ENCODE data around the gene VAV3. TPM values are rescaled to one million over a fixed set of nuclear protein-coding genes. Genes with fewer than 3 reads are reported as not detected.

VAV3 gene
- total and polyA plus RNA-seq, 2 of the 8 experiments (the other 6 are each of a cell fraction or from before 2014, with no cell fraction given), result 2.9 to 7.9 TPM

GRCh38 chr1:107897438-107898345 lies 67.3 kb downstream of the VAV3 start (continued):
- TF ChIP-seq, protein P1, sequence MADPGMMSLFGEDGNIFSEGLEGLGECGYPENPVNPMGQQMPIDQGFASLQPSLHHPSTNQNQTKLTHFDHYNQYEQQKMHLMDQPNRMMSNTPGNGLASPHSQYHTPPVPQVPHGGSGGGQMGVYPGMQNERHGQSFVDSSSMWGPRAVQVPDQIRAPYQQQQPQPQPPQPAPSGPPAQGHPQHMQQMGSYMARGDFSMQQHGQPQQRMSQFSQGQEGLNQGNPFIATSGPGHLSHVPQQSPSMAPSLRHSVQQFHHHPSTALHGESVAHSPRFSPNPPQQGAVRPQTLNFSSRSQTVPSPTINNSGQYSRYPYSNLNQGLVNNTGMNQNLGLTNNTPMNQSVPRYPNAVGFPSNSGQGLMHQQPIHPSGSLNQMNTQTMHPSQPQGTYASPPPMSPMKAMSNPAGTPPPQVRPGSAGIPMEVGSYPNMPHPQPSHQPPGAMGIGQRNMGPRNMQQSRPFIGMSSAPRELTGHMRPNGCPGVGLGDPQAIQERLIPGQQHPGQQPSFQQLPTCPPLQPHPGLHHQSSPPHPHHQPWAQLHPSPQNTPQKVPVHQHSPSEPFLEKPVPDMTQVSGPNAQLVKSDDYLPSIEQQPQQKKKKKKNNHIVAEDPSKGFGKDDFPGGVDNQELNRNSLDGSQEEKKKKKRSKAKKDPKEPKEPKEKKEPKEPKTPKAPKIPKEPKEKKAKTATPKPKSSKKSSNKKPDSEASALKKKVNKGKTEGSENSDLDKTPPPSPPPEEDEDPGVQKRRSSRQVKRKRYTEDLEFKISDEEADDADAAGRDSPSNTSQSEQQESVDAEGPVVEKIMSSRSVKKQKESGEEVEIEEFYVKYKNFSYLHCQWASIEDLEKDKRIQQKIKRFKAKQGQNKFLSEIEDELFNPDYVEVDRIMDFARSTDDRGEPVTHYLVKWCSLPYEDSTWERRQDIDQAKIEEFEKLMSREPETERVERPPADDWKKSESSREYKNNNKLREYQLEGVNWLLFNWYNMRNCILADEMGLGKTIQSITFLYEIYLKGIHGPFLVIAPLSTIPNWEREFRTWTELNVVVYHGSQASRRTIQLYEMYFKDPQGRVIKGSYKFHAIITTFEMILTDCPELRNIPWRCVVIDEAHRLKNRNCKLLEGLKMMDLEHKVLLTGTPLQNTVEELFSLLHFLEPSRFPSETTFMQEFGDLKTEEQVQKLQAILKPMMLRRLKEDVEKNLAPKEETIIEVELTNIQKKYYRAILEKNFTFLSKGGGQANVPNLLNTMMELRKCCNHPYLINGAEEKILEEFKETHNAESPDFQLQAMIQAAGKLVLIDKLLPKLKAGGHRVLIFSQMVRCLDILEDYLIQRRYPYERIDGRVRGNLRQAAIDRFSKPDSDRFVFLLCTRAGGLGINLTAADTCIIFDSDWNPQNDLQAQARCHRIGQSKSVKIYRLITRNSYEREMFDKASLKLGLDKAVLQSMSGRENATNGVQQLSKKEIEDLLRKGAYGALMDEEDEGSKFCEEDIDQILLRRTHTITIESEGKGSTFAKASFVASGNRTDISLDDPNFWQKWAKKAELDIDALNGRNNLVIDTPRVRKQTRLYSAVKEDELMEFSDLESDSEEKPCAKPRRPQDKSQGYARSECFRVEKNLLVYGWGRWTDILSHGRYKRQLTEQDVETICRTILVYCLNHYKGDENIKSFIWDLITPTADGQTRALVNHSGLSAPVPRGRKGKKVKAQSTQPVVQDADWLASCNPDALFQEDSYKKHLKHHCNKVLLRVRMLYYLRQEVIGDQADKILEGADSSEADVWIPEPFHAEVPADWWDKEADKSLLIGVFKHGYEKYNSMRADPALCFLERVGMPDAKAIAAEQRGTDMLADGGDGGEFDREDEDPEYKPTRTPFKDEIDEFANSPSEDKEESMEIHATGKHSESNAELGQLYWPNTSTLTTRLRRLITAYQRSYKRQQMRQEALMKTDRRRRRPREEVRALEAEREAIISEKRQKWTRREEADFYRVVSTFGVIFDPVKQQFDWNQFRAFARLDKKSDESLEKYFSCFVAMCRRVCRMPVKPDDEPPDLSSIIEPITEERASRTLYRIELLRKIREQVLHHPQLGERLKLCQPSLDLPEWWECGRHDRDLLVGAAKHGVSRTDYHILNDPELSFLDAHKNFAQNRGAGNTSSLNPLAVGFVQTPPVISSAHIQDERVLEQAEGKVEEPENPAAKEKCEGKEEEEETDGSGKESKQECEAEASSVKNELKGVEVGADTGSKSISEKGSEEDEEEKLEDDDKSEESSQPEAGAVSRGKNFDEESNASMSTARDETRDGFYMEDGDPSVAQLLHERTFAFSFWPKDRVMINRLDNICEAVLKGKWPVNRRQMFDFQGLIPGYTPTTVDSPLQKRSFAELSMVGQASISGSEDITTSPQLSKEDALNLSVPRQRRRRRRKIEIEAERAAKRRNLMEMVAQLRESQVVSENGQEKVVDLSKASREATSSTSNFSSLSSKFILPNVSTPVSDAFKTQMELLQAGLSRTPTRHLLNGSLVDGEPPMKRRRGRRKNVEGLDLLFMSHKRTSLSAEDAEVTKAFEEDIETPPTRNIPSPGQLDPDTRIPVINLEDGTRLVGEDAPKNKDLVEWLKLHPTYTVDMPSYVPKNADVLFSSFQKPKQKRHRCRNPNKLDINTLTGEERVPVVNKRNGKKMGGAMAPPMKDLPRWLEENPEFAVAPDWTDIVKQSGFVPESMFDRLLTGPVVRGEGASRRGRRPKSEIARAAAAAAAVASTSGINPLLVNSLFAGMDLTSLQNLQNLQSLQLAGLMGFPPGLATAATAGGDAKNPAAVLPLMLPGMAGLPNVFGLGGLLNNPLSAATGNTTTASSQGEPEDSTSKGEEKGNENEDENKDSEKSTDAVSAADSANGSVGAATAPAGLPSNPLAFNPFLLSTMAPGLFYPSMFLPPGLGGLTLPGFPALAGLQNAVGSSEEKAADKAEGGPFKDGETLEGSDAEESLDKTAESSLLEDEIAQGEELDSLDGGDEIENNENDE (IDR thresholded peaks at IDR 0.05; ENCODE audit: insufficient replicate concordance, low read length), result no peak
- TF ChIP-seq POLR2A (IDR thresholded peaks at IDR 0.05; ENCODE audit: control extremely low read depth in 1 of 2, low read depth in 2 of 2, low read length in 2 of 2), result no peak
- no peak for TF ChIP-seq RAD21 (IDR thresholded peaks at IDR 0.05 in 1 of 2, conservative IDR thresholded peaks at IDR 0.05 in 1 of 2; ENCODE audit: low read depth in 2 of 2, low read length in 2 of 2)
- no peak for TF ChIP-seq PHF8 (conservative IDR thresholded peaks at IDR 0.05; ENCODE audit: low read depth, low read length)
- TF ChIP-seq NRF1 (IDR thresholded peaks at IDR 0.05; ENCODE audit: low read depth, low read length), result no peak
- TF ChIP-seq CEBPB (IDR thresholded peaks at IDR 0.05; ENCODE audit: low read depth, low read length), result no peak
- no peak for TF ChIP-seq POU5F1 (IDR thresholded peaks at IDR 0.05; ENCODE audit: low read depth, low read length)
- TF ChIP-seq KDM5A (IDR thresholded peaks at IDR 0.05; ENCODE audit: low read length), result no peak
